ENCODE measurements around the gene SLC6A18. TPM values are rescaled to one million over a fixed set of nuclear protein-coding genes. Genes with fewer than 3 reads are reported as not detected.

SLC6A18 gene
- polyA plus RNA-seq, 6 donors from 2014 or later: not detected

GRCh38 chr5:1202026-1202797 is 23.0 kb upstream of the SLC6A18 start:
- Mint-ChIP-seq H3K27ac (no peak overlapping the region), H3K27me3 (peaks cover 0 to 17% (median 13%) of the 10 kb centered on the region in 3 donors), H3K4me3 (no peak overlapping the region), H3K4me1 (no peaks in the 10 kb centered on the region), H3K9me3 (no peaks in the 10 kb centered on the region), H3K36me3 (no peaks in the 10 kb centered on the region)
- no peak for DNase-seq
- no peak for ATAC-seq (ENCODE audit: low read depth in 2 of 2)

- no peaks in the 10 kb centered on the region for H3K4me1 Mint-ChIP-seq
- ATAC-seq (ENCODE audit: low read depth in 2 of 2) (no peak), DNase-seq (no peak)
- H3K9me3 Mint-ChIP-seq: no peaks in the 10 kb centered on the region
- peaks cover 4 to 17% (median 13%) of the 10 kb centered on the region in 3 donors for H3K27me3 Mint-ChIP-seq
- no peaks in the 10 kb centered on the region for H3K36me3 Mint-ChIP-seq
- H3K4me3 Mint-ChIP-seq: no peak overlapping the region
- no peak overlapping the region for H3K27ac Mint-ChIP-seq
These were observed 22.4 kb upstream of the SLC6A18 start for GRCh38 chr5:1202798-1203185.

GRCh38 chr5:1203311-1203967 is 21.7 kb upstream of the SLC6A18 start:
- Mint-ChIP-seq H3K36me3 (no peaks in the 10 kb centered on the region), H3K4me3 (no peak overlapping the region), H3K27ac (no peak overlapping the region), H3K9me3 (no peaks in the 10 kb centered on the region), H3K4me1 (no peaks in the 10 kb centered on the region), H3K27me3 (peaks cover 4 to 17% (median 13%) of the 10 kb centered on the region in 3 donors)
- ATAC-seq (ENCODE audit: low read depth in 2 of 2) (no peak), DNase-seq (no peak)

- DNase-seq (no peak), ATAC-seq (ENCODE audit: low read depth in 2 of 2) (no peak)
- H3K36me3 Mint-ChIP-seq: no peaks in the 10 kb centered on the region
- no peaks in the 10 kb centered on the region for H3K9me3 Mint-ChIP-seq
- H3K4me1 Mint-ChIP-seq: no peaks in the 10 kb centered on the region
- H3K4me3 Mint-ChIP-seq: no peak overlapping the region
- H3K27me3 Mint-ChIP-seq: peaks cover 4 to 17% (median 13%) of the 10 kb centered on the region in 3 donors
- H3K27ac Mint-ChIP-seq: no peak overlapping the region
These were observed 21.1 kb upstream of the SLC6A18 start for GRCh38 chr5:1203968-1204692.

- ATAC-seq (ENCODE audit: low read depth in 2 of 2): no peak
- H3K9me3 Mint-ChIP-seq: no peaks in the 10 kb centered on the region
- no peaks in the 10 kb centered on the region for H3K36me3 Mint-ChIP-seq
These were observed 20.4 kb upstream of the SLC6A18 start for GRCh38 chr5:1204693-1205242.

GRCh38 chr5:1205255-1206180 is 19.7 kb upstream of the SLC6A18 start:
- H3K27me3 Mint-ChIP-seq: peaks cover 4 to 17% (median 13%) of the 10 kb centered on the region in 3 donors
- DNase-seq: no peak
- no peaks in the 10 kb centered on the region for H3K4me1 Mint-ChIP-seq
- peak overlapping the region in 1 of 8 donors; percentile 44 for H3K4me3 Mint-ChIP-seq
- no peaks in the 10 kb centered on the region for H3K9me3 Mint-ChIP-seq
- no peak for ATAC-seq (ENCODE audit: low read depth in 2 of 2)
- peak overlapping the region in 1 of 6 donors; percentile 93 for H3K27ac Mint-ChIP-seq
- H3K36me3 Mint-ChIP-seq: no peaks in the 10 kb centered on the region

More at GRCh38 chr5:1204693-1205242, 20.4 kb upstream of the SLC6A18 start:
- Mint-ChIP-seq H3K4me3 (peak overlapping the region in 1 of 8 donors; percentile 31), H3K4me1 (no peaks in the 10 kb centered on the region), H3K27me3 (peaks cover 4 to 17% (median 13%) of the 10 kb centered on the region in 3 donors), H3K27ac (peak overlapping the region in 1 of 6 donors; percentile 93)
- DNase-seq: no peak

GRCh38 chr5:1206521-1207412 is 18.4 kb upstream of the SLC6A18 start:
- Mint-ChIP-seq H3K4me3 (no peak overlapping the region), H3K36me3 (no peaks in the 10 kb centered on the region), H3K9me3 (peaks cover 0 to 4% (median 0%) of the 10 kb centered on the region in 7 donors), H3K4me1 (no peaks in the 10 kb centered on the region), H3K27ac (no peak overlapping the region), H3K27me3 (peaks cover 4 to 17% (median 13%) of the 10 kb centered on the region in 3 donors)
- no peak for ATAC-seq (ENCODE audit: low read depth in 2 of 2)
- DNase-seq: no peak

GRCh38 chr5:1207555-1207954 is 17.6 kb upstream of the SLC6A18 start:
- DNase-seq (no peak), ATAC-seq (ENCODE audit: low read depth in 2 of 2) (no peak)
- Mint-ChIP-seq H3K4me1 (no peaks in the 10 kb centered on the region), H3K4me3 (peak overlapping the region in 1 of 8 donors; percentile 26), H3K27me3 (peaks cover 4 to 17% (median 13%) of the 10 kb centered on the region in 3 donors), H3K36me3 (no peaks in the 10 kb centered on the region), H3K9me3 (peaks cover 0 to 4% (median 0%) of the 10 kb centered on the region in 7 donors), H3K27ac (no peak overlapping the region)

- H3K4me1 Mint-ChIP-seq: no peaks in the 10 kb centered on the region
- peaks cover 4 to 17% (median 13%) of the 10 kb centered on the region in 3 donors for H3K27me3 Mint-ChIP-seq
- no peak overlapping the region for H3K4me3 Mint-ChIP-seq
- H3K27ac Mint-ChIP-seq: no peak overlapping the region
- DNase-seq (no peak), ATAC-seq (ENCODE audit: low read depth in 2 of 2) (no peak)
- H3K36me3 Mint-ChIP-seq: no peaks in the 10 kb centered on the region
- H3K9me3 Mint-ChIP-seq: peaks cover 0 to 4% (median 0%) of the 10 kb centered on the region in 7 donors
These were observed 16.9 kb upstream of the SLC6A18 start for GRCh38 chr5:1208221-1208742.

- H3K9me3 Mint-ChIP-seq: peaks cover 0 to 4% (median 0%) of the 10 kb centered on the region in 7 donors
- DNase-seq (no peak), ATAC-seq (ENCODE audit: low read depth in 2 of 2) (no peak)
- H3K27ac Mint-ChIP-seq: peak overlapping the region in 1 of 6 donors; percentile 8
- no peak overlapping the region for H3K4me3 Mint-ChIP-seq
- no peaks in the 10 kb centered on the region for H3K4me1 Mint-ChIP-seq
- peaks cover 4 to 17% (median 13%) of the 10 kb centered on the region in 3 donors for H3K27me3 Mint-ChIP-seq
- no peaks in the 10 kb centered on the region for H3K36me3 Mint-ChIP-seq
These were observed 16.3 kb upstream of the SLC6A18 start for GRCh38 chr5:1208743-1209488.

- H3K36me3 Mint-ChIP-seq: no peaks in the 10 kb centered on the region
These were observed 15.7 kb upstream of the SLC6A18 start for GRCh38 chr5:1209489-1209852.

More at GRCh38 chr5:1209489-1209852, 15.7 kb upstream of the SLC6A18 start:
- H3K4me3 Mint-ChIP-seq: no peak overlapping the region
- peaks cover 4 to 17% (median 13%) of the 10 kb centered on the region in 3 donors for H3K27me3 Mint-ChIP-seq
- H3K9me3 Mint-ChIP-seq: peaks cover 0 to 4% (median 0%) of the 10 kb centered on the region in 7 donors
- no peak overlapping the region for H3K27ac Mint-ChIP-seq
- DNase-seq (no peak), ATAC-seq (ENCODE audit: low read depth in 2 of 2) (no peak)
- no peaks in the 10 kb centered on the region for H3K4me1 Mint-ChIP-seq
